ENCODE measurements around the gene VCPKMT. TPM values are rescaled to one million over a fixed set of nuclear protein-coding genes. Genes with fewer than 3 reads are reported as not detected.
"Not testable (repeated sequence)": the region's sequence is repeated elsewhere in the genome, so short reads cannot be mapped to it uniquely, and the experiment has no call there.

Gene VCPKMT
- polyA plus RNA-seq, 1 donor (not counting 4 experiments of a cell fraction or from before 2014, with no cell fraction given) = 9.4 TPM

DNA sequence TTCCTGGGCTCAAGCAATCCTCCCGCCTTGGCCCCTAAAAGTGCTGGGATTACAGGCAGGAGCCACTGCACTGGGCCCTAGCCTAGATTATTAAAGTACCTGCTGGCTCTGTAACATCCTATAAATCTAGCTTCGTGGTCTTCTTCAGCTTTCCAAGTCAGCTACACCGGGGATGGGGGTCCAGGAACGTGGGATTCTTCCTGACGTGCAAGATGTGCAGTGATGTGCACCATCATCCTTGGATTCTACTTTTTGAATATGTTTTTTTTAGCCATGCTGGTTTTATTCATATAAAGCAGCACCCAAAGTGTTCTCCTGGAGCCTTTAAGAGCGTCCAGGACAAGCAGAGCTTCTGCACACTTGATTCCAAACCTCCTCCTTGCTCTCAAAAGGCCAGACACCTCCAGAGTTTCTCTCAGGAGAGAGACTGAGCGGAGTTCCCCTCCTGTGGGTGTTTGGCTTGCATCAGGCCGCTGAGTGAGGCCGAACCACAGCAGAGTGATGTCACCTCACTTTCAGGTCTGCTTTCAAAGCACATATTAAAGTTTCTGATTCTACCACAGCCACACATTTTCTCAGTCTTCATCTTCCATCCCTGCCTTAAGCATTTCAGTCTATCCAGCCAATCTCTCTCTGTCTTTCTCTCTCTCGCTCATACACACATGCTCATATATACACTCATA, 33.4 kb downstream of the VCPKMT start:
- H3K9me1 ChIP-seq (ENCODE audit: control insufficient read depth, extremely low read depth, insufficient read depth, low read length) = no peaks in the 10 kb centered on the region
- H2AFZ ChIP-seq (ENCODE audit: control insufficient read depth, low read length) = no peak overlapping the region
- H3K79me2 ChIP-seq (ENCODE audit: control insufficient read depth, insufficient read depth, low read length) = no peaks in the 10 kb centered on the region
- no peak overlapping the region for H3K4me3 ChIP-seq (ENCODE audit: control insufficient read depth in 2 of 3, extremely low read depth in 1 of 3, insufficient read depth in 2 of 3, low read depth in 1 of 3, low read length in 3 of 3)
- H3K9ac ChIP-seq (ENCODE audit: control insufficient read depth, extremely low read depth, insufficient read depth, low read length) = peak overlapping the region; percentile 82
- H3K4me1 ChIP-seq (ENCODE audit: control insufficient read depth, extremely low read depth, insufficient read depth, low read length) = peaks cover 24% of the 10 kb centered on the region
- FAIRE-seq (no peak), DNase-seq (ENCODE audit: low read depth, low spot score) (no peak)
- H3K9me3 ChIP-seq (ENCODE audit: control insufficient read depth, low read depth, low read length) = no peaks in the 10 kb centered on the region
- no peaks in the 10 kb centered on the region for H4K20me1 ChIP-seq (ENCODE audit: control insufficient read depth, extremely low read depth, insufficient read depth, low read length)
- H3K27ac ChIP-seq (ENCODE audit: control insufficient read depth, insufficient read depth, low read length) = peak overlapping the region; percentile 94
- H3K36me3 ChIP-seq (ENCODE audit: control insufficient read depth in 2 of 2, extremely low read depth in 1 of 2, insufficient read depth in 2 of 2, low read length in 2 of 2) = no peaks in the 10 kb centered on the region
- dilution Hi-C loops (cut with MboI; ENCODE audit: extremely low pct_ligation_motif_present, low sequenced_read_pairs) = no loop called here
- TF ChIP-seq, protein P1, sequence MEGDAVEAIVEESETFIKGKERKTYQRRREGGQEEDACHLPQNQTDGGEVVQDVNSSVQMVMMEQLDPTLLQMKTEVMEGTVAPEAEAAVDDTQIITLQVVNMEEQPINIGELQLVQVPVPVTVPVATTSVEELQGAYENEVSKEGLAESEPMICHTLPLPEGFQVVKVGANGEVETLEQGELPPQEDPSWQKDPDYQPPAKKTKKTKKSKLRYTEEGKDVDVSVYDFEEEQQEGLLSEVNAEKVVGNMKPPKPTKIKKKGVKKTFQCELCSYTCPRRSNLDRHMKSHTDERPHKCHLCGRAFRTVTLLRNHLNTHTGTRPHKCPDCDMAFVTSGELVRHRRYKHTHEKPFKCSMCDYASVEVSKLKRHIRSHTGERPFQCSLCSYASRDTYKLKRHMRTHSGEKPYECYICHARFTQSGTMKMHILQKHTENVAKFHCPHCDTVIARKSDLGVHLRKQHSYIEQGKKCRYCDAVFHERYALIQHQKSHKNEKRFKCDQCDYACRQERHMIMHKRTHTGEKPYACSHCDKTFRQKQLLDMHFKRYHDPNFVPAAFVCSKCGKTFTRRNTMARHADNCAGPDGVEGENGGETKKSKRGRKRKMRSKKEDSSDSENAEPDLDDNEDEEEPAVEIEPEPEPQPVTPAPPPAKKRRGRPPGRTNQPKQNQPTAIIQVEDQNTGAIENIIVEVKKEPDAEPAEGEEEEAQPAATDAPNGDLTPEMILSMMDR (optimal IDR thresholded peaks at IDR 0.05 in 1 of 3, IDR thresholded peaks at IDR 0.05 in 1 of 3, conservative IDR thresholded peaks at IDR 0.05 in 1 of 3; ENCODE audit: extremely low read depth in 1 of 3, insufficient read depth in 2 of 3, low read length in 3 of 3) = no peak
- no peak for TF ChIP-seq EZH2 (IDR thresholded peaks at IDR 0.05; ENCODE audit: low read length)
- H3K27me3 ChIP-seq (ENCODE audit: control insufficient read depth, extremely low read depth, insufficient read depth, low read length) = no peaks in the 10 kb centered on the region
- no peak overlapping the region for H3K4me2 ChIP-seq (ENCODE audit: control insufficient read depth, extremely low read depth, insufficient read depth, low read depth, low read length)

DNA sequence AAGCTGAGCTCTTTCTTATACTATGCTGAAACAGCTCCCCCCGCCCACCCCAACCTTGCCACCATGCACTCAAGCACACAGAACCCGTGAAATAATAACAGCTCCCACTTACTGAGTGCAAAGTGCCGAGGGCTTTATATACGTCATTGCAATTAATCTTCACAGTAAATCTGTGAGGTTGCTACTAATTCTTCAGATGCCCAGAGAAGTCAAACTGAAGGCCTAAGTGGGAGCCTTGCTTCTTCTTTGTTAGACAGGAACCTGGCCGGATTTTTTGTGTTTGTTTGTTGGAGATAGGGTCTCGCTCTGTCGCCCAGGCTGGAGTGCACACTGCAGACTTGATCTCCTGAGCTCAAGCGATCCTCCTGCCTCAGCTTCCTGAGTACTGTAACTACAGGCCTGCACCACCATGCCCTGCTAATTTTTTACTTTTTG, 34.0 kb downstream of the VCPKMT start:
- FAIRE-seq = no peak
- H3K4me3 ChIP-seq (ENCODE audit: control insufficient read depth in 2 of 3, extremely low read depth in 1 of 3, insufficient read depth in 2 of 3, low read depth in 1 of 3, low read length in 3 of 3) = no peak overlapping the region

DNA sequence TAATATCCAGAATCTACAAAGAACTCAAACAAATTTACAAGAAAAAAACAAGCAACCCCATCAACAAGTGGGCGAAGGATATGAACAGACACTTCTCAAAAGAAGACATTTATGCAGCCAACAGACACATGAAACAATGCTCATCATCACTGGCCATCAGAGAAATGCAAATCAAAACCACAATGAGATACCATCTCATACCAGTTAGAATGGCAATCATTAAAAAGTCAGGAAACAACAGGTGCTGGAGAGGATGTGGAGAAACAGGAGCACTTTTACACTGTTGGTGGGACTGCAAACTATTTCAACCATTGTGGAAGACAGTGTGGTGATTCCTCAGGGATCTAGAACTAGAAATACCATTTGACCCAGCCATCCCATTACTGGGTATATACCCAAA, 37.3 kb downstream of the VCPKMT start:
- H4K20me1 ChIP-seq (ENCODE audit: control insufficient read depth, extremely low read depth, insufficient read depth, low read length); H3K79me2 ChIP-seq (ENCODE audit: control insufficient read depth, insufficient read depth, low read length); H3K27me3 ChIP-seq (ENCODE audit: control insufficient read depth, extremely low read depth, insufficient read depth, low read length); FAIRE-seq; H3K4me3 ChIP-seq (ENCODE audit: control insufficient read depth in 2 of 3, extremely low read depth in 1 of 3, insufficient read depth in 2 of 3, low read depth in 1 of 3, low read length in 3 of 3); dilution Hi-C loops (cut with MboI; ENCODE audit: extremely low pct_ligation_motif_present, low sequenced_read_pairs); H2AFZ ChIP-seq (ENCODE audit: control insufficient read depth, low read length); H3K9ac ChIP-seq (ENCODE audit: control insufficient read depth, extremely low read depth, insufficient read depth, low read length); H3K9me1 ChIP-seq (ENCODE audit: control insufficient read depth, extremely low read depth, insufficient read depth, low read length); H3K27ac ChIP-seq (ENCODE audit: control insufficient read depth, insufficient read depth, low read length); H3K4me2 ChIP-seq (ENCODE audit: control insufficient read depth, extremely low read depth, insufficient read depth, low read depth, low read length); H3K9me3 ChIP-seq (ENCODE audit: control insufficient read depth, low read depth, low read length); DNase-seq (ENCODE audit: low read depth, low spot score); H3K36me3 ChIP-seq (ENCODE audit: control insufficient read depth in 2 of 2, extremely low read depth in 1 of 2, insufficient read depth in 2 of 2, low read length in 2 of 2): not testable (repeated sequence)
- peaks cover 19% of the 10 kb centered on the region for H3K4me1 ChIP-seq (ENCODE audit: control insufficient read depth, extremely low read depth, insufficient read depth, low read length)

More for the DNA sequence above, 34.0 kb downstream of the VCPKMT start:
- H3K27ac ChIP-seq (ENCODE audit: control insufficient read depth, insufficient read depth, low read length) = peak overlapping the region; percentile 94
- no peaks in the 10 kb centered on the region for H3K9me1 ChIP-seq (ENCODE audit: control insufficient read depth, extremely low read depth, insufficient read depth, low read length)
- peaks cover 24% of the 10 kb centered on the region for H3K4me1 ChIP-seq (ENCODE audit: control insufficient read depth, extremely low read depth, insufficient read depth, low read length)
- no peaks in the 10 kb centered on the region for H3K79me2 ChIP-seq (ENCODE audit: control insufficient read depth, insufficient read depth, low read length)
- peak overlapping the region; percentile 51 for H2AFZ ChIP-seq (ENCODE audit: control insufficient read depth, low read length)
- dilution Hi-C loops (cut with MboI; ENCODE audit: extremely low pct_ligation_motif_present, low sequenced_read_pairs) = no loop called here
- no peak for TF ChIP-seq EZH2 (IDR thresholded peaks at IDR 0.05; ENCODE audit: low read length)
- TF ChIP-seq, protein P1 (optimal IDR thresholded peaks at IDR 0.05 in 1 of 3, IDR thresholded peaks at IDR 0.05 in 1 of 3, conservative IDR thresholded peaks at IDR 0.05 in 1 of 3; ENCODE audit: extremely low read depth in 1 of 3, insufficient read depth in 2 of 3, low read length in 3 of 3) = no peak
- no peak for DNase-seq (ENCODE audit: low read depth, low spot score)
- no peaks in the 10 kb centered on the region for H4K20me1 ChIP-seq (ENCODE audit: control insufficient read depth, extremely low read depth, insufficient read depth, low read length)
- peak overlapping the region; percentile 82 for H3K9ac ChIP-seq (ENCODE audit: control insufficient read depth, extremely low read depth, insufficient read depth, low read length)
- H3K27me3 ChIP-seq (ENCODE audit: control insufficient read depth, extremely low read depth, insufficient read depth, low read length) = no peaks in the 10 kb centered on the region
- no peaks in the 10 kb centered on the region for H3K9me3 ChIP-seq (ENCODE audit: control insufficient read depth, low read depth, low read length)
- H3K4me2 ChIP-seq (ENCODE audit: control insufficient read depth, extremely low read depth, insufficient read depth, low read depth, low read length) = peak overlapping the region; percentile 86
- H3K36me3 ChIP-seq (ENCODE audit: control insufficient read depth in 2 of 2, extremely low read depth in 1 of 2, insufficient read depth in 2 of 2, low read length in 2 of 2) = no peaks in the 10 kb centered on the region

DNA sequence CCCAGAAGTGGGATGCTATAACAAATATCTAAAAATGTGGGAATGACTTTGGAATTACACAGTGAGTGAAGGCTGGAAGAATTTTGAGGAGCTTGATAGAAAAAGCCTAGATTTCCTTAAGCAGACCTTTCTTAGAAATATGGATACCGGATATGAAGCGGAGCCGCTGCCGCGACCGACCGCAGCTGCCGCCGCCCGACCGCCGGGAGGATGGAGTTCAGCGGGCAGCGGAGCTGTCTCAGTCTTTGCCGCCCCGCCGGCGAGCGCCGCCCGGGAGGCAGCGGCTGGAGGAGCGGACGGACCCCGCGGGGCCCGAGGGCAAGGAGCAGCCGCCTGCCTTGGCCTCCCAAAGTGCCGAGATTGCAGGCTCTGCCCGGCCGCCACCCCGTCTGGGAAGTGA, 42.7 kb downstream of the VCPKMT start:
- H3K27me3 ChIP-seq (ENCODE audit: control insufficient read depth, extremely low read depth, insufficient read depth, low read length); FAIRE-seq; dilution Hi-C loops (cut with MboI; ENCODE audit: extremely low pct_ligation_motif_present, low sequenced_read_pairs): not testable (repeated sequence)

More for the DNA sequence above, 42.7 kb downstream of the VCPKMT start:
- not testable (repeated sequence) for H3K79me2 ChIP-seq (ENCODE audit: control insufficient read depth, insufficient read depth, low read length); H2AFZ ChIP-seq (ENCODE audit: control insufficient read depth, low read length); H3K9me1 ChIP-seq (ENCODE audit: control insufficient read depth, extremely low read depth, insufficient read depth, low read length); H3K4me2 ChIP-seq (ENCODE audit: control insufficient read depth, extremely low read depth, insufficient read depth, low read depth, low read length); H4K20me1 ChIP-seq (ENCODE audit: control insufficient read depth, extremely low read depth, insufficient read depth, low read length); H3K9me3 ChIP-seq (ENCODE audit: control insufficient read depth, low read depth, low read length); H3K4me1 ChIP-seq (ENCODE audit: control insufficient read depth, extremely low read depth, insufficient read depth, low read length); H3K36me3 ChIP-seq (ENCODE audit: control insufficient read depth in 2 of 2, extremely low read depth in 1 of 2, insufficient read depth in 2 of 2, low read length in 2 of 2); H3K4me3 ChIP-seq (ENCODE audit: control insufficient read depth in 2 of 3, extremely low read depth in 1 of 3, insufficient read depth in 2 of 3, low read depth in 1 of 3, low read length in 3 of 3); DNase-seq (ENCODE audit: low read depth, low spot score); H3K9ac ChIP-seq (ENCODE audit: control insufficient read depth, extremely low read depth, insufficient read depth, low read length); H3K27ac ChIP-seq (ENCODE audit: control insufficient read depth, insufficient read depth, low read length)
